DND-41 (cell line): Measurements from ENCODE around the gene TSHR.

Experiments
- ATAC-seq: fragments of 200-7000 bp; cut with Tn5 transposase; 3 replicates; pipeline ENCODE4 v1.9.1; 2021; ENCODE audit warnings: low read depth; ENCODE audit not compliant: insufficient read depth
- DNase-seq: peaks from one replicate; pipeline ENCODE4 v3.0.0-alpha.2; 2020
- H2AFZ ChIP-seq: 2 replicates; pipeline ENCODE4 v1.6.0; 2012; ENCODE audit warnings: low read depth, low read length
- H3K27ac ChIP-seq: 2 replicates; pipeline ENCODE4 v1.5.1; 2012; ENCODE audit warnings: low read length, inconsistent platforms
- H3K27me3 ChIP-seq: fragments of 200-600 bp; sonication (generic); 2 replicates; pipeline ENCODE4 v1.6.0; 2012; ENCODE audit warnings: low read length, mild to moderate bottlenecking, inconsistent platforms; ENCODE audit not compliant: insufficient read depth, poor library complexity
- H3K36me3 ChIP-seq: 2 replicates; pipeline ENCODE4 v1.5.1; 2012; ENCODE audit warnings: low read length, inconsistent platforms; ENCODE audit not compliant: insufficient read depth
- H3K4me1 ChIP-seq: 2 replicates; pipeline ENCODE4 v1.5.1; 2012; ENCODE audit warnings: mild to moderate bottlenecking, low read length; ENCODE audit not compliant: insufficient read depth
- H3K4me2 ChIP-seq: 2 replicates; pipeline ENCODE4 v1.6.0; 2012; ENCODE audit warnings: mild to moderate bottlenecking, moderate library complexity, low read length, inconsistent platforms; ENCODE audit not compliant: insufficient read depth
- H3K4me3 ChIP-seq, 2 experiments: fragments of 200-600 bp in 1 of 2; shearing (Covaris generic) in 1 of 2; 2 replicates each; pipeline ENCODE4 v1.5.1; 2012 to 2016; ENCODE audit warnings: inconsistent platforms in 2 of 2, low read length in 2 of 2, mild to moderate bottlenecking in 2 of 2, low read depth in 1 of 2, moderate library complexity in 1 of 2
- H3K79me2 ChIP-seq: 2 replicates; pipeline ENCODE4 v1.6.0; 2012; ENCODE audit warnings: low read length, inconsistent platforms; ENCODE audit not compliant: insufficient read depth
- H3K9ac ChIP-seq: 2 replicates; pipeline ENCODE4 v1.6.0; 2012; ENCODE audit warnings: low read depth, mild to moderate bottlenecking, inconsistent platforms, low read length, moderate library complexity
- H3K9me3 ChIP-seq: 2 replicates; pipeline ENCODE4 v1.5.1; 2012; ENCODE audit warnings: low read length, moderate library complexity, mild to moderate bottlenecking, inconsistent platforms; ENCODE audit not compliant: insufficient read depth, severe bottlenecking
- H4K20me1 ChIP-seq: 2 replicates; pipeline ENCODE4 v1.6.0; 2012; ENCODE audit warnings: low read length; ENCODE audit not compliant: insufficient read depth
- EZH2 ChIP-seq: IDR thresholded peaks from 3 replicates; pipeline ENCODE4 v1.6.1; 2012; ENCODE audit warnings: borderline replicate concordance, low read depth, mild to moderate bottlenecking, moderate library complexity, low read length, inconsistent platforms; ENCODE audit not compliant: severe bottlenecking
- TF ChIP-seq, protein P1 (sequence below): IDR thresholded peaks from 2 replicates; pipeline ENCODE4 v1.5.1; 2012; ENCODE audit warnings: borderline replicate concordance, low read length, moderate library complexity, mild to moderate bottlenecking; ENCODE audit not compliant: poor library complexity, severe bottlenecking; ENCODE audit errors: extremely low read depth

TSHR gene

DNA sequence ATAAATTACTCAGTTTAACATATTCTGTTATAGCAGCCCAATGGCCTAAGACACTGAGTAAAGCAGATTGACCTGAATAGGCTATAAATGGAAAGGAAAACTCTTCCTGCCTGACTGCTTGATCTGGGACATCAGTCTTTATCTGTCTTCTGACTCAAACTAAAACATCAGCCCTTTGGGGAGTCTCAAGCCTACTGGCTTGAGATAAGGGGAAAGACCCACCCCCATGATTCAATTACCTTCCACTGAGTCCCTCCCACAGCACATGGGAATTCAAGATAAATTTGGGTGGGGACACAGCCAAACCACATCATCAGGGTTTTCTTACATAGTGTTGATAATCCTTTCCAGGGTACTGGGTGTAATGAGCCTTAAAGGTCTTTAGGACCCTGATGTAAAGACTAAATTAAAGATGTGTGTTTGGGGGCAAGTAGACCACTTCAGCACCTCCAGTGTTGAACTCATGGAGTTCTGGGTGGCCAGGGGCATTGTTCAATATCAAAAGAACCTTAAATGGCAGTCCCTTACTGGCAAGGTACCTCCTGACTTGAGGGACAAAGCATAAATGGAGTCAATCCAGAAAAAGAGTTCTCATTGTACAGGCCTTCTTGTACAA, 67.8 kb downstream of the TSHR start:
- H3K36me3 ChIP-seq = peaks cover 25% of the 10 kb centered on the region; the same call in 1 of the 2 replicates
- no peak for TF ChIP-seq EZH2
- TF ChIP-seq, protein P1, sequence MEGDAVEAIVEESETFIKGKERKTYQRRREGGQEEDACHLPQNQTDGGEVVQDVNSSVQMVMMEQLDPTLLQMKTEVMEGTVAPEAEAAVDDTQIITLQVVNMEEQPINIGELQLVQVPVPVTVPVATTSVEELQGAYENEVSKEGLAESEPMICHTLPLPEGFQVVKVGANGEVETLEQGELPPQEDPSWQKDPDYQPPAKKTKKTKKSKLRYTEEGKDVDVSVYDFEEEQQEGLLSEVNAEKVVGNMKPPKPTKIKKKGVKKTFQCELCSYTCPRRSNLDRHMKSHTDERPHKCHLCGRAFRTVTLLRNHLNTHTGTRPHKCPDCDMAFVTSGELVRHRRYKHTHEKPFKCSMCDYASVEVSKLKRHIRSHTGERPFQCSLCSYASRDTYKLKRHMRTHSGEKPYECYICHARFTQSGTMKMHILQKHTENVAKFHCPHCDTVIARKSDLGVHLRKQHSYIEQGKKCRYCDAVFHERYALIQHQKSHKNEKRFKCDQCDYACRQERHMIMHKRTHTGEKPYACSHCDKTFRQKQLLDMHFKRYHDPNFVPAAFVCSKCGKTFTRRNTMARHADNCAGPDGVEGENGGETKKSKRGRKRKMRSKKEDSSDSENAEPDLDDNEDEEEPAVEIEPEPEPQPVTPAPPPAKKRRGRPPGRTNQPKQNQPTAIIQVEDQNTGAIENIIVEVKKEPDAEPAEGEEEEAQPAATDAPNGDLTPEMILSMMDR = no peak
- DNase-seq (no peak), ATAC-seq (no peak)
- no peak overlapping the region for H3K27ac ChIP-seq
- H3K27me3 ChIP-seq = no peaks in the 10 kb centered on the region
- no peaks in the 10 kb centered on the region for H3K9me3 ChIP-seq
- no peak overlapping the region for H2AFZ ChIP-seq
- H3K9ac ChIP-seq = no peak overlapping the region
- H3K79me2 ChIP-seq = peaks cover 23% of the 10 kb centered on the region; the same call in 1 of the 2 replicates
- H3K4me1 ChIP-seq = no peaks in the 10 kb centered on the region
- no peak overlapping the region for H3K4me3 ChIP-seq
- H4K20me1 ChIP-seq = no peaks in the 10 kb centered on the region; the same call in 1 of the 2 replicates
- H3K4me2 ChIP-seq = no peak overlapping the region

DNA sequence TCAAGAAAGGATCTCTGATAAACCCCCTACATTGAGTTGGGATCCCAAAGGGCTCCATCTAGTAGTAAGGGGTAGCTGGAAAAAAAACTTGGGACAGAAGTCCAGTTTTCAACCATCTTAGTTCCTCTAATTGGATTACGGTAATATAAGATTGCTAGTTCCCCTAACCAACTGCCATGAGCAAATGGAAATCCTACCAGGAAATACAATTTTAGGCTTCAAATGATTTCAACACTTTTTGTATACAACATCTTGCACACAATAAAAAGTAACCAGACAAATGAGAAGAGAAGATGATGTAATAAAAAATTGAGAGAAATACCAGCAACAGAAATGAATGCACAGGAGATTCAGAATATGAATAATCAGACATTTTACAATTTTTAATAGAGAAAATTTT, 73.0 kb downstream of the TSHR start:
- Histone ChIP-seq H3K9ac (no peak overlapping the region), H2AFZ (no peak overlapping the region), H3K4me3 (no peak overlapping the region), H3K27ac (no peak overlapping the region), H3K79me2 (no peaks in the 10 kb centered on the region; the same call in 1 of the 2 replicates), H3K27me3 (no peaks in the 10 kb centered on the region), H3K9me3 (no peaks in the 10 kb centered on the region), H3K4me1 (no peaks in the 10 kb centered on the region), H3K36me3 (peaks cover 21% of the 10 kb centered on the region; the same call in 1 of the 2 replicates), H3K4me2 (no peak overlapping the region), H4K20me1 (no peaks in the 10 kb centered on the region)
- no peak for DNase-seq
- ATAC-seq = no peak
- no peak for TF ChIP-seq EZH2
- TF ChIP-seq, protein P1 = no peak

DNA sequence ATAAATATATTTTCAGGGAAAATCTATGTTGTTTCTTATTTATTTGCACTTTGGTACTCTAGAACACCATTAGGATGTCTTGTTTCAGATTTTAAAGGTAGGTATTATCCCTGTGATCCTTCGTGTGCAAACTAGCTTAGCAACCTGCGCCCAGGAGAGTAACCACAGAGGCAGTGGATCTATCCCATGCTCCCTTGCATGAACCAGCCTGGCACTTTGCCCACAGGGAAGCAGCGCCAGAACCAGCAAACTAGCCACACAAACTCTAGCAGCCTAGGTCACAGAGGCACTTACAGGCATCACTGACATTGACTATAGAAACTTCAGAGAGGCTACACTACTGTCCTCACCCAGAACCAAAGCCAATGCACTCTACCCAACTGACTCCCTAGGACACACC, 76.1 kb downstream of the TSHR start:
- no peak for TF ChIP-seq EZH2
- TF ChIP-seq, protein P1 = no peak
- H3K36me3 ChIP-seq = peaks cover 7% of the 10 kb centered on the region; the same call in 1 of the 2 replicates
- no peak for DNase-seq
- ATAC-seq = no peak
- no peak overlapping the region for H3K4me3 ChIP-seq
- no peaks in the 10 kb centered on the region for H4K20me1 ChIP-seq
- H3K9me3 ChIP-seq = no peaks in the 10 kb centered on the region
- H3K79me2 ChIP-seq = no peaks in the 10 kb centered on the region; the same call in 1 of the 2 replicates
- H2AFZ ChIP-seq = no peak overlapping the region
- H3K4me1 ChIP-seq = no peaks in the 10 kb centered on the region
- H3K9ac ChIP-seq = no peak overlapping the region
- H3K27ac ChIP-seq = no peak overlapping the region
- no peak overlapping the region for H3K4me2 ChIP-seq
- H3K27me3 ChIP-seq = no peaks in the 10 kb centered on the region
